ENCODE data around the gene TRAT1. TPM values are rescaled to one million over a fixed set of nuclear protein-coding genes. Genes with fewer than 3 reads are reported as not detected.

TRAT1 gene, protein sequence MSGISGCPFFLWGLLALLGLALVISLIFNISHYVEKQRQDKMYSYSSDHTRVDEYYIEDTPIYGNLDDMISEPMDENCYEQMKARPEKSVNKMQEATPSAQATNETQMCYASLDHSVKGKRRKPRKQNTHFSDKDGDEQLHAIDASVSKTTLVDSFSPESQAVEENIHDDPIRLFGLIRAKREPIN
- 10 to 100 TPM in 5 of 7 donors, 1 to 10 TPM in 2; 7.5 to 20.5 (median 12.6) TPM for total RNA-seq
- 1 to 10 TPM; 2.2 to 4.2 (median 2.7) TPM for polyA plus RNA-seq
- long read RNA-seq, donor 1, partial matches to known transcripts: 0 of 1 reads
- long read RNA-seq, donor 1, other reads (novel, unspliced or antisense): 0 of 1 reads
- long read RNA-seq, donor 2, partial matches to known transcripts: 0 of 1 reads
- long read RNA-seq, donor 2, other reads (novel, unspliced or antisense): 0 of 1 reads

DNA sequence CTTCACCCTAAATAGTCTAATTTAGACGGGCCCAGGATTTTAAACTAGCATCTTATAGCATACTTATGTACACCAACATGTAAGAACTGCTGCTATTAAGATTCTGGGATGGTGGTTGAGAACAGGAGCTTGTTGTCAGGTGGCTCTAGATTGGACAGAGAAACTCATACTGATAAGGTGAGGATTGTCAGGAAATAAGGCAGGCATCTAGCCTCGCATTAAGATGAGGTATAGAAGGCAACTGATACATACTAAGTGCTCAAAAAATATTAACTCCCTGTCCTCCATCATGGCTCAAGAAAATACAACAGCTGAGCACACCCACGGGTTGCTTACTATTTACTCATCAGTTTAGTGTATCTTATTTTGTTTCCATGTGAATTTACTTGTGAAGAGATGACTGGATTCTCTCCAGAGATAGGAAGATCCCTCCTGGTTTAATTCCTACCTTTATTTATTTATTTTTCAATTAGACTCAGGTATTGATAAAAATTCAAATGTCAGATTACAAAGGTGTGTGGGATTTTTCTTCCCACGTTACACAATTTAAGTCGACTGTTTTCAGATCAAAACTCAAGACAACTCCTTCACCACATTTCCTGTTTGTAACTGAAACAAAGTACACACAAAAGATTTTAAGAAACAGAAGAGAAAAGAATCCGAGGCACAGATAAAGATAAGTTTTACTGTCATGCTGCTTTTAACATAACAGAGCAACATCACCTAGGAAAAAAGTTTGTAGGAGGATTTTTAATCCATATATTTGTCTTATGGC is at the start of gene TRAT1:
TSS of gene TRAT1 (plus strand) at position 664 of the 775 bp plus-strand sequence. CDS start 142 bp downstream, outside the sequence.
- intact Hi-C loops (cut with DNase I; ENCODE audit: low total_unique reads): no loop called here
- WGBS, 5 donors: 44 to 52% (median 50%) methylated on average over 6 of the region's 6 CpGs
- DNase-seq: no peak

DNA sequence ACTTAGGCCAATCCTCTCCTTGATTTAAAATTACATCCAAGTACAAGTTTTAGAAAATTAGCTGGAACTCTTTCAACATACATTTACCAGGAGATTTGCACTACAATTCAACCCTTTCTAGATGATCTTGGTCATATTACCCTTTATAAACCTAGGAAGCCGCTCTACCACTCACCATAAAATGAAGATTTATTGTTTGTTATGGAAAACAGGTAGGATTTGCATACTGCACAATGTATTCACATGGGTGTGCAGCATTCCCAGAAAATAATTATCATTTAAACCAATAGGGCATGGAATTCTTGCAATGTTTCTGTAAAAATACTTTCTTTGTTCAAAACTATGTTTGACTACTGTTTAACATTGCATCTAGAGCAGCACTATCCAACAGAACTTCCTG is 46.9 kb upstream of the TRAT1 start:
- DNase-seq: no peak
- intact Hi-C loops (cut with DNase I; ENCODE audit: low total_unique reads): no loop called here
- no peak overlapping the region for H3K4me3 ChIP-seq
- H3K9me3 ChIP-seq: no peaks in the 10 kb centered on the region
- H3K36me3 ChIP-seq: no peaks in the 10 kb centered on the region
- H3K4me1 ChIP-seq: no peaks in the 10 kb centered on the region
- no peak overlapping the region for H3K27ac ChIP-seq
- 69 to 95% (median 82%) methylated on average over 1 of the region's 1 CpG for WGBS, 5 donors
- H3K27me3 ChIP-seq (replicated peaks in 1 of 7): no peaks in the 10 kb centered on the region
- TF ChIP-seq POLR2AphosphoS5 (IDR thresholded peaks at IDR 0.05) (no peak), POLR2A (IDR thresholded peaks at IDR 0.05) (no peak)
- TF ChIP-seq, protein P1, sequence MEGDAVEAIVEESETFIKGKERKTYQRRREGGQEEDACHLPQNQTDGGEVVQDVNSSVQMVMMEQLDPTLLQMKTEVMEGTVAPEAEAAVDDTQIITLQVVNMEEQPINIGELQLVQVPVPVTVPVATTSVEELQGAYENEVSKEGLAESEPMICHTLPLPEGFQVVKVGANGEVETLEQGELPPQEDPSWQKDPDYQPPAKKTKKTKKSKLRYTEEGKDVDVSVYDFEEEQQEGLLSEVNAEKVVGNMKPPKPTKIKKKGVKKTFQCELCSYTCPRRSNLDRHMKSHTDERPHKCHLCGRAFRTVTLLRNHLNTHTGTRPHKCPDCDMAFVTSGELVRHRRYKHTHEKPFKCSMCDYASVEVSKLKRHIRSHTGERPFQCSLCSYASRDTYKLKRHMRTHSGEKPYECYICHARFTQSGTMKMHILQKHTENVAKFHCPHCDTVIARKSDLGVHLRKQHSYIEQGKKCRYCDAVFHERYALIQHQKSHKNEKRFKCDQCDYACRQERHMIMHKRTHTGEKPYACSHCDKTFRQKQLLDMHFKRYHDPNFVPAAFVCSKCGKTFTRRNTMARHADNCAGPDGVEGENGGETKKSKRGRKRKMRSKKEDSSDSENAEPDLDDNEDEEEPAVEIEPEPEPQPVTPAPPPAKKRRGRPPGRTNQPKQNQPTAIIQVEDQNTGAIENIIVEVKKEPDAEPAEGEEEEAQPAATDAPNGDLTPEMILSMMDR (IDR thresholded peaks at IDR 0.05 in 8 of 11, conservative IDR thresholded peaks at IDR 0.05 in 3 of 11): no peak

More for the DNA sequence above, at the start of gene TRAT1:
- TF ChIP-seq, protein P1 (IDR thresholded peaks at IDR 0.05 in 8 of 11, conservative IDR thresholded peaks at IDR 0.05 in 3 of 11): no peak
- TF ChIP-seq POLR2AphosphoS5 (IDR thresholded peaks at IDR 0.05): no peak
- no peak for TF ChIP-seq POLR2A (IDR thresholded peaks at IDR 0.05)
- H3K36me3 ChIP-seq: no peaks in the 10 kb centered on the region
- H3K27me3 ChIP-seq (replicated peaks in 1 of 7): no peaks in the 10 kb centered on the region
- peak within 1 kb of the TSS in 7 of 8 donors; percentile 30 to 81 (median 57) for H3K27ac ChIP-seq
- peak within 1 kb of the TSS in 6 of 8 donors; percentile 3 to 57 (median 24) for H3K4me3 ChIP-seq
- H3K9me3 ChIP-seq: no peaks in the 10 kb centered on the region
- peaks cover 0 to 5% (median 2%) of the 10 kb centered on the region in 6 donors for H3K4me1 ChIP-seq

DNA sequence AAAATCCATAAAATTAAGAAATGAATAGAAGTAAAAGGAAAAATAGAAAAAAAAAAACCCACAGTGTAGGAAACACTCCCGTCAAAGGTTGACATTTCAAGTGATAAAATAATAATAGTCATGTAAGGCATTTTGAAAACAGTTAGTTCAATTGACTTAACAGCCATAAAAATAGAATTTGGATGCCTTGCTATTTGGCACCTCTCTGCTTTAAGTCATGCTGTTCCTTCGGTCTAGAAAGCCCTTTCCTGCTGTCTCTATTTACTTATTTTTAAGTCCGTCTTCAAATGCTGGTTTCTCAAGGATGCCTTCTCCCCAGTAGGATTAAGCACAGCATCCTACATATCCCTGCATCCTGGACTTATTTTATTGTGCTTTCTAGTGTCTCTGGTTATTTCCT is 43.1 kb upstream of the TRAT1 start:
- WGBS, 5 donors: 88 to 97% (median 93%) methylated on average over 3 of the region's 3 CpGs
- TF ChIP-seq POLR2AphosphoS5 (IDR thresholded peaks at IDR 0.05) (no peak), POLR2A (IDR thresholded peaks at IDR 0.05) (no peak)
- TF ChIP-seq, protein P1 (IDR thresholded peaks at IDR 0.05 in 8 of 11, conservative IDR thresholded peaks at IDR 0.05 in 3 of 11): no peak
- H3K9me3 ChIP-seq: no peaks in the 10 kb centered on the region
- H3K27me3 ChIP-seq (replicated peaks in 1 of 7): no peaks in the 10 kb centered on the region
- H3K4me1 ChIP-seq: no peaks in the 10 kb centered on the region
- DNase-seq: no peak
- no peak overlapping the region for H3K4me3 ChIP-seq
- intact Hi-C loops (cut with DNase I; ENCODE audit: low total_unique reads): no loop called here
- H3K27ac ChIP-seq: no peak overlapping the region
- no peaks in the 10 kb centered on the region for H3K36me3 ChIP-seq

DNA sequence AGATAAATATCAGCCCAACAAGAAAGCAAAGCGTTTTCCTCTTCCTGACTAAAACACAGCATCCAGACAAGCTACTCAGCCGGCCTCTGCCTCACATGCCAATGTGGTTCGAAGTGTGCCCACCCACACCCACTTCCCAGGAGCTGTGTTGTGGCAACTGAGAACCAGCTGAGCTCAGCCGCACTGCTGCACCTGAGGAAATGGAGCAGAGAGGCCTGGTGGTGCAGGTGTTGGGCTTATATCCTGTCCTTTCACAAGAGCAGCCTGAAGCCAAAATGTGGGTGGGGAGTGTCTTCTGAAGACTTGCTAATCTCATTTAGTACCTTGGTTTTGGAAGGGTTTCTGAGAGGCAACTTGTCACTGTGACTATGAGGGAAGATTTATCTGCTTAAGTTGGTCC is 42.4 kb upstream of the TRAT1 start:
- Histone ChIP-seq H3K4me3 (no peak overlapping the region), H3K9me3 (no peaks in the 10 kb centered on the region), H3K4me1 (no peaks in the 10 kb centered on the region), H3K36me3 (no peaks in the 10 kb centered on the region), H3K27ac (no peak overlapping the region), H3K27me3 (replicated peaks in 1 of 7) (no peaks in the 10 kb centered on the region)
- 59 to 83% (median 76%) methylated on average over 4 of the region's 4 CpGs for WGBS, 5 donors
- intact Hi-C loops (cut with DNase I; ENCODE audit: low total_unique reads): no loop called here
- no peak for TF ChIP-seq POLR2AphosphoS5 (IDR thresholded peaks at IDR 0.05)
- TF ChIP-seq POLR2A (IDR thresholded peaks at IDR 0.05): no peak
- TF ChIP-seq, protein P1 (IDR thresholded peaks at IDR 0.05 in 8 of 11, conservative IDR thresholded peaks at IDR 0.05 in 3 of 11): no peak
- DNase-seq: peak; percentile 78

All from spleen (tissue), 13 donors.